Left kidney (tissue), 2 donors: ENCODE results near the gene KRTAP10-6. TPM values are rescaled to one million over a fixed set of nuclear protein-coding genes. Genes with fewer than 3 reads are reported as not detected.
"Not testable (repeated sequence)": the region's sequence is repeated elsewhere in the genome, so short reads cannot be mapped to it uniquely, and the experiment has no call there.

Source experiments
- DNase-seq: peaks from one replicate; pipeline ENCODE4 v3.0.0-alpha.2; 2013
- polyA plus RNA-seq: library from polyadenylated mRNA; unstranded; fragments of 120-200 nt; gene quantifications from one replicate; pipeline ENCODE4 v1.2.1, GENCODE V29; 2013; ENCODE audit not compliant: insufficient read length

The KRTAP10-6 gene
- polyA plus RNA-seq, 1 donor = not detected

GRCh38 chr21:44618504-44618903, 26.2 kb upstream of the KRTAP10-6 start:
- no peak for DNase-seq

GRCh38 chr21:44617071-44617501, 24.8 kb upstream of the KRTAP10-6 start:
- DNase-seq = no peak

- DNase-seq = no peak
Observed at GRCh38 chr21:44616591-44616926, 24.3 kb upstream of the KRTAP10-6 start.

GRCh38 chr21:44615911-44616590, 23.7 kb upstream of the KRTAP10-6 start:
- DNase-seq = no peak

GRCh38 chr21:44615466-44615865, 23.2 kb upstream of the KRTAP10-6 start:
- no peak for DNase-seq

GRCh38 chr21:44614961-44615391, 22.7 kb upstream of the KRTAP10-6 start:
- no peak for DNase-seq

- DNase-seq = no peak
Observed at GRCh38 chr21:44614161-44614631, 21.9 kb upstream of the KRTAP10-6 start.

GRCh38 chr21:44613386-44614155, 21.3 kb upstream of the KRTAP10-6 start:
- DNase-seq = no peak

GRCh38 chr21:44612669-44613229, 20.4 kb upstream of the KRTAP10-6 start:
- DNase-seq = no peak

GRCh38 chr21:44612029-44612486, 19.8 kb upstream of the KRTAP10-6 start, which contains the start of gene KRTAP10-8:
Gene KRTAP10-8, plus strand, starts transcription at chr21:44612079. Its CDS starts 22 bp downstream, at chr21:44612101.
- DNase-seq = no peak

GRCh38 chr21:44611551-44611950, 19.2 kb upstream of the KRTAP10-6 start:
- DNase-seq = no peak

- not testable (repeated sequence) for DNase-seq
Observed at GRCh38 chr21:44610157-44610843, 18.0 kb upstream of the KRTAP10-6 start.

GRCh38 chr21:44609193-44609592, 16.9 kb upstream of the KRTAP10-6 start:
- no peak for DNase-seq

GRCh38 chr21:44606495-44606894, 14.2 kb upstream of the KRTAP10-6 start:
- DNase-seq = no peak

- no peak for DNase-seq
Observed at GRCh38 chr21:44603911-44604310, 11.6 kb upstream of the KRTAP10-6 start.

- no peak for DNase-seq
Observed at GRCh38 chr21:44603109-44603875, 11.0 kb upstream of the KRTAP10-6 start.

GRCh38 chr21:44602463-44602850, 10.2 kb upstream of the KRTAP10-6 start:
- no peak for DNase-seq

- DNase-seq = no peak
Observed at GRCh38 chr21:44601596-44602462, 9.5 kb upstream of the KRTAP10-6 start.

- not testable (repeated sequence) for DNase-seq
Observed at GRCh38 chr21:44601091-44601490, 8.8 kb upstream of the KRTAP10-6 start.
